PC-9 (cell line): Measurements from ENCODE around the gene ZNF578.
"Not testable (repeated sequence)": the region's sequence is repeated elsewhere in the genome, so short reads cannot be mapped to it uniquely, and the experiment has no call there.

Experiments used
- CTCF ChIP-seq: fragments of 200-600 bp; sonication (generic); conservative IDR thresholded peaks from 2 replicates; pipeline ENCODE4 v1.6.1; 2017; ENCODE audit warnings: mixed run types, antibody characterized with exemption, mild to moderate bottlenecking, moderate library complexity
- EZH2 ChIP-seq: fragments of 200-600 bp; sonication (generic); IDR thresholded peaks from 2 replicates; pipeline ENCODE4 v1.8.0; 2017; ENCODE audit warnings: antibody characterized with exemption, low read depth

GRCh38 chr19:52500474-52500873 lies 47.1 kb downstream of the ZNF578 start:
- TF ChIP-seq CTCF, EZH2: not testable (repeated sequence)
